Testis (tissue), 2 donors: ENCODE measurements around the gene SYT13.

Experiments
- POLR2A ChIP-seq: fragments of 450-650 bp; IDR thresholded peaks from one replicate; pipeline ENCODE4 v1.6.1; 2017; ENCODE audit warnings: antibody characterized with exemption, mild to moderate bottlenecking, moderate library complexity
- TF ChIP-seq, protein P1 (sequence below), 3 experiments: fragments of 450-650 bp in 2 of 3; fragments of 200-600 bp in 1 of 3; sonication (generic) in 1 of 3; IDR thresholded peaks; one replicate each; pipeline ENCODE4 v1.5.1; 2016 to 2019; ENCODE audit warnings: antibody characterized with exemption in 3 of 3, mild to moderate bottlenecking in 2 of 3, moderate library complexity in 1 of 3

DNA sequence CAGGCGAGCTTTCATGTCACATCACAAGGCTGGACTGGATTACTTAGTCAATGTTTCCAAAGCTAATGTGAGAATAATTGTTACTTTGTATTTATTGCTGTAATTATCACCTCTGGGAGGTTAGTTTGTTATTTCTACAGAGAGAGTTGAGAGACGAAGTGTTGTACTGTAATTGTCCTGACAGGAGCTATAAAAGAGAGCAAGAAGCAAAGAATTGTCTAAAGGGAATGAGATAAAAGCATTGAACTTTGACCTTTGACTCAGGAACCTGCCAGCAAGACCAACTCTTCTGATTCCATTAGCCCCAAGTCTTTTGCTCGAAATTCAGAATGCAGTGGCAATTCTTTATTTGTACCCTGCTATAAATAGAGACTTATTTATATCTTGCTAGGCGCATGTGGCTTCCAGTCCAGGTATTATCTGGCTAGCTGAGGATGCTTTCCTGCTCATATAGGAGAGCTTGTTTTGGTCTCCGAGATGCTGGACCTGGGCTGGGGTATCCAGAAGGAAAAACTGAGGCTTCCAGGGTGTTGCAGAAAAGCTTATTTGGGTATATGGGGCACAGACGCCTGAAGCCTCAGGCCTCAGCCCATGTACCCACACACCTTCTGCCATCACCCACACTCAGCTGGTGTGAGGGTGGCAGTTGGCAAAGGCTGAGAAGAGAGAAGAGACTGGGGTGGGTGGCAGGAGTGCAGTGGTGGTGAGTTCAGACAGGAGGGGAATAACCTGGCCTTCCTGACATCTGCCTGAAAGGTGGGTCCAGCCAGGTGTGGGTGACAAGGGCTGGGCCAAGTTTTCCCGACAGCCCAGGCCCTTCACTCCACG is 40.7 kb downstream of the SYT13 start:
- TF ChIP-seq, protein P1, sequence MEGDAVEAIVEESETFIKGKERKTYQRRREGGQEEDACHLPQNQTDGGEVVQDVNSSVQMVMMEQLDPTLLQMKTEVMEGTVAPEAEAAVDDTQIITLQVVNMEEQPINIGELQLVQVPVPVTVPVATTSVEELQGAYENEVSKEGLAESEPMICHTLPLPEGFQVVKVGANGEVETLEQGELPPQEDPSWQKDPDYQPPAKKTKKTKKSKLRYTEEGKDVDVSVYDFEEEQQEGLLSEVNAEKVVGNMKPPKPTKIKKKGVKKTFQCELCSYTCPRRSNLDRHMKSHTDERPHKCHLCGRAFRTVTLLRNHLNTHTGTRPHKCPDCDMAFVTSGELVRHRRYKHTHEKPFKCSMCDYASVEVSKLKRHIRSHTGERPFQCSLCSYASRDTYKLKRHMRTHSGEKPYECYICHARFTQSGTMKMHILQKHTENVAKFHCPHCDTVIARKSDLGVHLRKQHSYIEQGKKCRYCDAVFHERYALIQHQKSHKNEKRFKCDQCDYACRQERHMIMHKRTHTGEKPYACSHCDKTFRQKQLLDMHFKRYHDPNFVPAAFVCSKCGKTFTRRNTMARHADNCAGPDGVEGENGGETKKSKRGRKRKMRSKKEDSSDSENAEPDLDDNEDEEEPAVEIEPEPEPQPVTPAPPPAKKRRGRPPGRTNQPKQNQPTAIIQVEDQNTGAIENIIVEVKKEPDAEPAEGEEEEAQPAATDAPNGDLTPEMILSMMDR (IDR thresholded peaks at IDR 0.05): no peak
- TF ChIP-seq POLR2A: no peak
